Measurements from ENCODE around the gene ZXDC.

DNA sequence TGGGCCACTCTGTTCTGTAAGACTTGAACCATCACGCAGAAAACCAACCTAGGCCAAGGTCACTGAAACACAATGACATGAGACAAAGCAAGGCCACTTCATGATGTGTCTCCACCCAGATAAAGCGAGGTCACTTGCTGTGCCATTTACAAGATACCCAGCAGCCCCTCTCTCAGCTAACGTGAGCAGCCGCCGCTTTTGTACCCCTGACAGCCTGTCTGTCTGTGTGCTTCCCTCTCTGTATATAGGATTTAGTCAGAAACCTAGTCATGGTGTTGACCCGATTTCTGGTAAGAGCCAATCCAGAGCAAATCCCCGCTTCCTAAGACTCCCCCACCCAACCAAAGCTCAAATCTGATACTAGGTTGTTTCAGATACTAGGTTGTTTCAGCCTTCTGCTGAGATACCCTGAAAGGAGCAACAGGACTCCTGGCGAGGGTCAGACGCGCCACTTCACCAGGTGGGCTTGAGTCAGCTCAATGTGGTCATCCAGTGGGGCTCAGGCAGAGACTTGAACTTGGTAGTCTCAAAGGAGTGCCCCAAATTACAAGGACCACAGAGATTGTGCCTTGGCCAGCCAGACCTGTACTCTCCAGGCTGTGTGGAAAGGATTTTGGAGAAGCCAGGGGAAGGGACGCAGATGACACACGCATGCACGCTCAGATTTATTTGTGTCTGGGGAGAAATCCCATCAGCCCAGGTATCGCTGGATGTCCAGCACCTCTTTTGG, 3.1 kb upstream of the ZXDC start:
- TF ChIP-seq POLR2AphosphoS5 (IDR thresholded peaks at IDR 0.05; ENCODE audit: borderline replicate concordance, low read depth, low read length) (no peak), EZH2 (IDR thresholded peaks at IDR 0.05) (no peak)

All from SK-N-MC (cell line).